ENCODE results near the gene DLG2.

The DLG2 gene

DNA sequence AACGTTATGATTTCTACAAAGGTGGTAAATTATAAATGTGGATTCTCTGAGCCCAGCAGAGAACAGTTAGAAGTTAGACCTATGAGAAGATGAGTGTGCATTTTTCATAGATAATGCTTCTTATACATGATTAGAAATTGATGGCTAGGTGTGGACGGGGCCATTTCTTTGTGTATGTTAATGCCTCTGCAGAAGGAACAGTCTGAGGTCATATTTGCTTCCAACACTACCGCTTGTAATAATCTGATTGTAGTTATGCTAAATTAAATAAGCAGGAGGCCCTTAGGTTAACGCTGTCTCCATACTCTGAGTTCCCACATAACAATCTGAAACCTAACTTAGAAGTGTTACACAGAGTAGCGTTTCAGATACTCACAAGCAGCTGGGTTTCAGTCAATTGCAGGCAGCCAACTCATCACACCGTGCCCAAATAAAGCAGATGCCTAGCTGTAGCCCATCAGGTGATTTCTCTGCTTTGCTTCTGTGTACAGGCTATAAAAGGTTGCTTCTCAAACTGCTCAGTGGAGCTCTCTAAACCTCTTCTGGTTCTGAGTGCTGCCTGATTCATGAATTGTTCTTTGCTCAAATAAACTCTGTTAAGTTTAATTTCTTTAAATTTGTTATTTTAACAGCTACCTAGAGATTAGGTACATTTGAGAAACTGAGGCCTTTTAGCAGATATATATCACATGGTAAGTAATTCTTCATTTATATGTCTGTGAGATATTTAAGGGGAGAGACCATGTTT lies 1702.2 kb downstream of the DLG2 start:
- DNase-seq (ENCODE audit: low read depth in 2 of 2): no peak

DNA sequence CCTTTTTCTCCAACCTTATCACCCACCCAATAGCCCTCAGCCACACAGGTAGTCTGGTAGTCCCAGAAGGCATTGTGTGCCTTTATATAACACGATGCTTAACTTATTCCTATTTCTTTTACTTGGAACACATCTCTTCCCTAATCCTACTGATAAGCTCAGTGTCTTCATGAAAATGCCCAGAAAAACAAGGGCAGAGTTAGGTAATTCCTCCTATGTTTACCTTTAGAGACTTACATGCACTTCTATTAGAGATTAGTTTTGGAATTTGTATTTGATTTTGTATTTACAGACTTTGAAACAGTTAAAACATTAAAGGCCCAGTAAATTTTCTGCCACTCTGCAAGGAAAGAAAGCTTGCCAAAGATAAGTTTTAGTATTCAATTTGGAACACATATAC lies 1703.2 kb downstream of the DLG2 start:
- DNase-seq (ENCODE audit: low read depth in 2 of 2): no peak

DNA sequence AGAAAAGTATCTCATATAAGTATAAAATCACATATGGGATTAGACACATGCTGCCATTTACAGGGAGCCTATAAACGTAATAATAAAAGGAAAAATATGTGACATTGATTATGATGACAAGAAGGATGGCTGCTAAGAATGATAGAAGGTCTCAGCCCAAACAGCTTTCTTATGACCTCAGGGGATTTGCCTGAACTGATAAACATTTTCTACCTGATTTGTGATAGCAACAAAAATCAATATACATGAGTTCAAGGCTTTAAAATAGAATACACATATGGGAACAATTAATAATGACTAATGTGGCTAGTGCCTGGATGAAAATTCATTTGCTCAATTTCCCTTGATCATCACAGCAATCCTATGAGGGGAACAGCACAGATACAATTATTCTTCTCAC lies 1704.2 kb downstream of the DLG2 start:
- no peak for DNase-seq (ENCODE audit: low read depth in 2 of 2)

DNA sequence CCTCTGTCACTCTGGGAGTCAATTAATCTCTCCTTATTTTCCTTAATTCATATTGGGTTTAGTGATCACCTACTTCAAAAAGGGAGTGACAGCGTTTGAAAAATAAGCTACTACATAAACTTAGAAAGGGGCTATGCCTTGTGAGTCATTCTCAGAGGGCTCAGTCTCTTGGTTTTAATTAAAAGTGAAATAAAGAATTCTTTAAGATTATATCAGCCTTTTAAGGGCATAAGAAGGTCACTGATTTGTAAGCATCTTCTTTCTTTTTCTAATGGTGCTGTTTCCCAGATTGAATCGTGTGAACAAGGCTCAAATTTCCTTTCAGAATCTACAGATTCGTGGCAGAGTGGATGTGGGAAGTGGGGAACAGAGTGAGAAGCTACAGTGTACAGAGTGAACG lies 1704.8 kb downstream of the DLG2 start:
- DNase-seq (ENCODE audit: low read depth in 2 of 2): no peak

DNA sequence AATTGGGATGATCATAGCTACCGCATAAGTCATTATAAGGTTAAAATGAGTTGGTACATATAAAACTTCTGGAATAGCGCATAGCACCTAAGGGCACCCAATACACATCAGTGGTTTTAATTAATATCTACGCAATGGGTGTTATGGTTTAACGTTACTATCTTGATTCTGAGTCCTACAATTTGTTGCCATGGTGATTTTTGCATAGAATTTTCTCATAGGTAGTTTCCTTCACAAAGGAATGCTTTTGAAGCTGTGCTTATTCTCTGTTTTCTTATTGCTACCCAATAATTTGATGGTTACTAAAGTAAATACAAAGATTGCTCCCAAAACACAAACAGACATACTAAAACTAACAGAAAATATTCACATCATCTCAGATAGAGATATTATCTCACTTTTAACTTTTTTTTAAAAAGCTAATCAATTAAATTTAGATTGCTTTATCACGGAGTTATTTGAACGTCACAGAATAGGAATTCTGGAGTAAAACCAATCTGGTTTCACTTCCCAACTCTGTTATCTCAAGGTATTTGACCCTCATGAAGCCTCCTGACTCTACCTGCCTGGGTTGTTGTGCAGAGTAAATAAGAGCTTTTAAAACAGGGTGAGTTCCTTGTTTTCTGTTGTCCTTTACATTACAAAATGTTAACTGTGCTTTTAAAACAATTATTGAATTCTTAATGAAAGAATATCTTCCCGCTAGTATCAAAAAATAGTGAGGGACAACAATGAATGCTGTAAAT lies 1705.5 kb downstream of the DLG2 start:
- no peak for DNase-seq (ENCODE audit: low read depth in 2 of 2)

DNA sequence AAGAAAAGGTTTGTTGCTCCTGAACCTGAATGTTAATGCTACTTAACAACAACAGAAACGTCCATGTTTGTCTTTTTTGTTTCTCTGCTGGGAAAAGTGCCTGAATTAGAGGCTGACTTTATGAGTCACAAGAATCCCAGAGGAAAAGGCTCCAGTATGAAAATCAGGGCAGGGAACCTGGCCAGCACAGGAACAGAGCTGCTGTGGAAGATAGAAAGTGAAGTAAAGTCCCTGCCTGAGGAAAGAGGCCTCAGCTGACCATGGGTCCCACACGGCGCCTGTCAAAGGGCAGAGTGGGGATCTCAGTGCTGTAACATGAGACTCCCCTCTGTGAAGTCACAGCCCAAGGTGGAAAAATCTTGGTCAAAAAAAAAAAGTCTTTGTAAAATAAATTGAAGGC lies 1708.7 kb downstream of the DLG2 start:
- DNase-seq (ENCODE audit: low read depth in 2 of 2): no peak

DNA sequence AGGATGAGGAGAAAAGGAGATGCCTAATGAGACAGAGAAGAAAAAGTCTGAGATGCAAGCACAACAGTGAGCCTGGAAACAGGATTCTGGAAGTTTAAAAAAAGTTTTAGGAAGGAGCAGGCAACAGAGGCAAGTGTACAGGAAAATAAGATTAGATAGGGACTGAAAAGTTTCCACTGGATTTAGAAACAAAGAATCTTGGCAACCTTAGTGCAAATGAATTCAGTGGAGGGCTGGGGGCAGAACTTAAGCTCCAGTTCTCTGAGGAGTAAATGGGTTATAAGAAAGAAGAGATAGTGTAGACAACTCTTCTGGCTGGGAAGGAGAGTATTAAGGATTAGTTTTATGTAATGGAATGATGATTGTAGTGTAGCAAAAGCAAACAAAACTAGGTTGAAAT lies 1712.1 kb downstream of the DLG2 start:
- DNase-seq (ENCODE audit: low read depth in 2 of 2): no peak

DNA sequence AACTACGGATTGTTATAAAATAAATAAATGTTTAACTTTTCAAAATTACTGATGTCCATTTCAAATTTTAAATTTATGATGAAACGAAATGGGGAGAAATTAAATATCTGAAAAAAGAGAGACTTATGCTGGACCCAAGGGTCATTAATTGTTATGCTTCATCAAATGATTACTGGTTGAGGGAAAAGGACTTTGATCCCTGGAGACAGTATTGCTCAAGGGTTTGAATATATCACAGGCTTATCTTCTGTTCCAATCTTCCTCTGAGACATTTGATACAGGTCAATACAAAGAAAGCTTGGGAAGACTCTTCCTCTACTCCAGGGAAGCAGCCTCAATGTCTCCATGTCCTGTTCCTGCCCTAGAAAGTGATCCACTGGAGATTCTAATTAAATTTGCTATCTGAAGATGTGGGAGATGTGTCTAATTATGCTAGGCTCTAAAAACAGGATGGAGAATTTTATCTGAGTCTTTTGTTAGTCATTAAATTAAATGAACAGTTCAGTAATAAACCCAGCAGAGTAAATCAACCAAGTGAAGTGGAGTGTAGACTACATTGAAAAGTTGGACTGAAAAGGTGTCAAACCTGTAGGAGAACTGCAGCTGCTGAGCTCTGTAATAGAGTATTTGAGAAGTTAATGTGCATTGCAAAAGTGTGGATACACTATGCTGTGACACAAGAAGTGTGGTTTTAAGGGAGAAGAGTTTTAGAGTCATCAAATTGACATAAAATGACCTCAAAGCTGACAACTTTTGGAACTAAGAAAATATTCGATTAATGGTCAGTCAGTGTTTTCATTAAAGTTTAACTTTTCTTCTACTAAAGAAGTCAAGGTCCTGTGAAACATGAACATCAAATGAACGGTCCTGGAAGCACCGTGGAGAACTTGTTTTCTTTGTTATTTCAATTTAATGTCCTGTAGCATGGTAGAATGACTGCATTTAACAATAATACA lies 1717.3 kb downstream of the DLG2 start:
- no peak for DNase-seq (ENCODE audit: low read depth in 2 of 2)

DNA sequence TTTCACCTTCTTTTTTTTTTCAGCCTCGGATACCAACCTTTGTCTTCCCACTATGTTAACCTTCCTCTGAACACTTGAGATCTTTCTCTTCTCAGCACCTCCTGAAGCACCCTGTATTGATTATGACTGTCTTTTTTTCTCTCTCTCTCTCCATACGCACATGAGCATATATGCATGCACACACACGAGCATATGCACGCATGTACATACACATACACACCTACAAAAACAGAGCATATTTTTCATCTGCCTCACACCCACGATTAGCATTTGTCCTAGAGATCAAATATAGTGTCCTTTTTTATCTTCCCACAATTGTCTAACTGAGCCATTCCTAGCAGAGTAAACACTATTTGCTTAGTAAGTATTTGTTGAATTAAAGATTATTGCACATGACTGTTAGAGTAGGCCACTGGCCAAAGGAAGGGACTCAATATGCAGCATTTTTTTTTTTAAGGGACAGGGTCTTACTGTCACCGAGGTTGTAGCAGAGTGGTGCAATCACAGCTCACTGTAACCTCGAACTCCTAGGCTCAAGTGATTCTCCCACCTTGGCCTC lies 1718.8 kb downstream of the DLG2 start:
- DNase-seq (ENCODE audit: low read depth in 2 of 2): no peak

DNA sequence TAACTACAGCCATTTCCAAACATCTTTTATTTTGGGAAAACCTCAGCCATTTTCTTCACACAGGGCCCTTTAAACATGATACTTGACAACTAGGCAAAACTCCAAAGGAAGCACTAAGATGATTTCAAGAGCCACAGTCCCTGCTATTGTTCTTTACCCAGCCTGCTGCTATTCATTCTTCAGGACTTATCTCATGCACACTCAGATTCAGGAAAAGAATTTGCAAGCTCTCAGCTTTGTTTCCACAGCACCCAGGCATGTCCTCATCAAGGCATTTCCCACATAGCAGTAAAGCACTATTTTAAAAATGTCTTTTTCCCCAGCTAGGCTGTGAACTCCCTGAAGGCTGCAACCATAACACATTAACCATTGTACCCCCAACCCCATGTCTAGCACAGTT lies 1731.6 kb downstream of the DLG2 start:
- DNase-seq (ENCODE audit: low read depth in 2 of 2): no peak

DNA sequence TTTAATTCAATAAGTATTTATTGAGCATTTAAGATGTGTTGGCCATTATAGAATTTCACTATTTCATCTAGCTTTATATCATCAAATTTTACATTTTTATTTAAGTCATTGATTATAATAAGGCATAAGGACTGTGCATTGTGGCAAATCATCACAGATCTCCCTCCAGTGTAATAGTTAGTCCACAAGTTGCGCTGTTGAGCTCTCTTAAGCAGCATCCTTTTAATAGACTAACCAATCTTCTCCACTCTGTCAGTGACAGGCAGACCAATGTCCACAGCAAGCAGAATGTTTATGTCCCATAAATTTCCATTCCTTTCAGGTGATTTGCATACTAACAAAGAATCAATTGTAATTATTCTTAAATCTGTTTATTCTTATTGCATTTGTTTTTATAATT lies 1745.7 kb downstream of the DLG2 start:
- no peak for DNase-seq (ENCODE audit: low read depth in 2 of 2)

DNA sequence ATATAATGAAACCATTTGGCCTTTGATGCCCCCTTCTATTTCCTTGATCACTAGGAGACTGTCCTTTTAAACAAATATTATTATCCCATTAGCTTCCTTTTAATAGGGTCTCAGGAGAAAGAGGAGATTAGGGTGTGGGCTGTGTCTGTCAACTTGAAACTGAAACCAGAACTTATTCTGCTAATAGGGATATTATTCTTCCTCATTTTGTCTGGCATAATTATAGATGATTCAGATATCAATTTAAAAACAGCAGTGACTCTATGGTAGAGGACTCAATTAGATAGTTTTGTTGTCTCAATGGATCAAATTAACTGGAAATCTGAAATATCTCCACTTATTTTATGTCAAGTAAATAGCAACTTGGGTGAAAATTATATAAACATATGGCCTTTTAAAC lies 1756.1 kb downstream of the DLG2 start:
- no peak for DNase-seq (ENCODE audit: low read depth in 2 of 2)

DNA sequence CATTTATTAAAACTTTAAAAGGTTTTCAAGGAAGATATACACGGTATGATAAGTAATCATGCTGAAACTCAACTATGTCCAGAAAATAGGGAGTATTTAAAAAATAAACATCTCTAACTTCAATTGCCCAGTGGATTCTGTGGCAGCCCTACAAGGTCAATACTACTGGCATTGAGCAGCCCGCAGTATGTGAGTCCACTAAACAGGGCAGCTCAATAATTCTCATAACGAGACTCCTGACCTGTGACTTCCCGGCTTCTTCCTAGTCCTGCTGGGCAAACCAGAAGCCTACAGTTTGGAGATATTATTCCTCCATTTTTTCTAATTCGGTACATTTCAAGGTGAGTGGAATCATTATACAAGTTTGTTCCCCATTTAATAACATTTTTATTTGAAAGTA lies 1760.5 kb downstream of the DLG2 start:
- no peak for DNase-seq (ENCODE audit: low read depth in 2 of 2)

DNA sequence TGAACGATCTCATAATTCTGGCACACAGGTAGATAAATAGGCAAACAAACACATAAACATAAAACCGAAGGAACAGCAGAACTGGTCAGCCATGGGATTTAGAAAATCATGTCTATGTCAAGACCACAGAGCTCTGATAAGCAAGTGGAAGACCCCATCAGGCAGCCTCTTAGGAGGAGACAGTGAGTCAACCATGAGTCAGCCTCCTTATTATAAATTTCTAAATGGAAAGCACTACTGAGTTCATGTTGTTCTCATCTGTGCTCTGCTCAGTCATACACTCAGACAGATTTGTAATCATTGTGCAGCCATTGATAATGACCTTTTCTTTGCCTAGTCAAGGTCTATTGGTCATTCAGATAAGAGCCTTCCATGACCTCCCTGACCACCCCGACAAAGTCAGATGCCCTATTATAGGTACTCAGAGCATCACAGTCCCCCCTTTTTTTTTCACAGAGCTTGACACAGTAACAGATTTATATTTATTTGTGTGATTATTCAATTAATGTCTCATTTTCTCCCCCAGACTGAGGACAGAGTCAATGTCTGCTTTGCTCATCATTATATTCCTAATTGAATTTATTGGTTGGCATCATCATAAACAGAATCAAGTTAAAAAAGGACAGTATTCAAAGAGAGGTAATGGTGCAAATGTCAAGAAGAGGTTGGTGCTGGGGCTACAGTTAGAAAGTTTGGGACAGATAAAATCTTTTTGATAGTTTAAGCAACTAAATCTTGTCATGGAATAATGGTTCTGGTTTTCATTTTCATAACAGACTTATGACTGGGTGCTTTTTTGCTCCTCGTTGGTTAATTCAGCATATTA lies 1761.3 kb downstream of the DLG2 start:
- DNase-seq (ENCODE audit: low read depth in 2 of 2): no peak

DNA sequence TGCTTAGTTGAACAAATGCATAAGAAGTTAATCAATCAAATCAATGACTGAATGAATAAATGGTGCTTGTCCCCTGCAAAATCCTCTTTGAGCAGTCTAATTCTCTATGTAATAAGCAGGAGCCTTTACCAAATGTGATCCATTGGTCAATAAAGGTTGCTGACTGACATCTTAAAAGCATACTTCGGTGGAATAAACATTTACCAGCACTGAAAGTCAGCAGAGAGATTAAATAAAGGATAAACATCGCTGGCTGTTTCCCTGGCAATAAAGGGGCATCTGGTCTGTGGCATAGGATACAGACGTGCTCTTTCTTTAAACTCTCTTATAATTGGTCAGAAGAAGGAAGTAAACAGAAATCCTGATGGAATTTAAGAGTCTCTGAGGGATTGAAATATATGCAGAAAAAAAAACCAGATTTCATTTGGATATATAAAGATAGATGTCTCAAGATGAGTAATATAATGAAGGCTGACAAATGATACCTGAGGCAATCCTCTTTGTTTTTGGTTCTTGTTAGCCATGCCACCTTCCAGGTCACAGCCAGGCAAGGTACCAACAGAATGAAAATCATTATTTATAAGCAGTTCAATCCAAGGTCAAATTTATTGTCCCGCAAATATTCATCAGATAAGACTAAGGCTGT lies 1762.6 kb downstream of the DLG2 start:
- DNase-seq (ENCODE audit: low read depth in 2 of 2): no peak

DNA sequence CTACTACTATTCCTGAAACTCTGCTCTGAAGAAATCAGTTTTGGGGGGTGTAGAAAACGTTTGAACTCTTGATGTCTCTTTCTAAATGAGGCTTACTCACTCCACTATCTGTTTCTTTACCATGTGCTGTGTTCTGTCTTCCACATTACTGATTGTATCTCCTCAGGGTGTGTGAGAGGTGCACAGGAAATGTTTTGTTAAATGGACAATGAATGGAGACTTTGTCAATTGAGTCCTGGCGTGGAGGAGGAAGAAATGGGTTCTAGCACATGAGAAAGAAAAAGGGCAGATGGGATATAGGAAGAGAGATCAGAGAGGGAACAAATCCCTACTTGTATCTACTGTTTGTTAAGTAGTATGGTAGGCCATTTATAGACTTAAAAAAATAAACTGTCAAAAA lies 1763.9 kb downstream of the DLG2 start:
- DNase-seq (ENCODE audit: low read depth in 2 of 2): no peak

DNA sequence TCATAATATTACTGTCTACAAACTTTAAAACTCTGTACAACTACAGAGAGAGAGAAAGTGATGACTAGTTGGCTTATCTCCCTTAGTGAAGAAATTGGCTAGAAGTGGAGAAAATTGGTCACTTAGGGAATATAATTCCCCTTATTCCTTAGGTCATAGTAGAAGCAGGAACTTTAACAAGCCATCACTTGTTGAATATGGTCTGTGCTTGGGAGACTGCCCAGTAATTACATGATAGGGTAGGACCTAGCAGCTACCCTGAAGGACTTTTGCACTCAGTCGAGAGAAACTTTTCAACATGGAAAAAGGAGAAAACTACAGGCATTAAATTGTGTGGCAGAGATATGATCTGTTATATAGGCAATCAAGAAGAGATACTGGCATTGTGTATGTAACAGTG lies 1764.5 kb downstream of the DLG2 start:
- no peak for DNase-seq (ENCODE audit: low read depth in 2 of 2)

DNA sequence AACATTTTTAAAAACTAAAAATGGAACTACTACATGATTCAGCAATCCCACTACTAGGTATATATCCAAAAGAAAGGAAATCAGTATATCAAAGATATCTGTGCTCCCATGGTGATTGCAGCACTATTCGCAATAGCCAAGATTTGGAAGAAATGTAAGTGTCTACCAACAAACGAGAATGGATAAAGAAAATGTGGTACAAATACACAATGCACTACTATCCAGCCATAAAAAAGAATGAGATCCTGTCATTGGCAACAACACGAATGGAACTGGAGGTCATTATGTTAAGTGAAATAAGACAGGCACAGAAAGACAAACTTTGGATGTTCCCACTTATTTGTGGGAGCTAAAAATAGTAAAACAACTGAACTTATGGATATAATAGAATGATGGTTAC lies 1765.1 kb downstream of the DLG2 start:
- DNase-seq (ENCODE audit: low read depth in 2 of 2): no peak

DNA sequence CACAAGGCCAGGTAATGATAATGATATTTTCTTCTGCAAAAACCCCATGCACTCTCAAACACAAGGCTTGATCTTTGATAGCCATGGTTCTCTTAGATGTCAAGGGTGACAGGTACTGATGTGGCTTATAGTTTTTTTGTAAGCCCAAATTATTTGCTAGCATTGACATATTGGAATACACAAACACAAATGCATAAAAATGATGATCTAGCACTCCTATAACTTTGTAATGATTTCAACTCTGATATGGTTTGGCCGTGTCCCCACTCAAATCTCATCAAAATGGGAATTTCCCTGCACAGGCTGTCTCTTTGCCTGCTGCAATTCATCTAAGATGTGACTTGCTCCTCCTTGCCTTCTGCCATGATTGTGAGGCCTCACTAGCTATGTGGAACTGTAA lies 1768.5 kb downstream of the DLG2 start:
- DNase-seq (ENCODE audit: low read depth in 2 of 2): no peak

DNA sequence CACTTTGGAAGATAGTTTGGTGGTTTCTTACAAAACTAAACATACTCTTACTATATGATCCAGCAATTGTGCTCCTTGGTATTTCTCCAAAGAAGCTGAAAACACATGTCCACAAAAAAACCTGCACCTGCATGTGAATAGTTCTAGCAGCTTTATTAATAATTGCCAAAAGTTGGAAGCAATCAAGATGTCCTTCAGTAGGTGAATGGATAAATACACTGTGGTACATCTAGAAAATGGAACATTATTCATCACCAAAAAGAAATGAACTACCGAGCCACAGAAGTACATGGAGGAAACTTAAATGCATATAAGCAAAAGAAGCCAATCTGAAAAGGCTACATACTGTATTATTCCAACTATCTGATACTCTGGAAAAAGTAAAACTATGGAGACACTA lies 1771.9 kb downstream of the DLG2 start:
- no peak for DNase-seq (ENCODE audit: low read depth in 2 of 2)
